Measurements from ENCODE around the gene LSAMP. TPM values are rescaled to one million over a fixed set of nuclear protein-coding genes. Genes with fewer than 3 reads are reported as not detected.
A peak's percentile ranks its signal among the peaks of the same experiment; 100 is the strongest.

LSAMP gene
- total and polyA plus RNA-seq, 9 of the 15 experiments (the other 6 are each of a cell fraction or from before 2014, with no cell fraction given) = 0.09 to 0.11 TPM; not detected in 7

DNA sequence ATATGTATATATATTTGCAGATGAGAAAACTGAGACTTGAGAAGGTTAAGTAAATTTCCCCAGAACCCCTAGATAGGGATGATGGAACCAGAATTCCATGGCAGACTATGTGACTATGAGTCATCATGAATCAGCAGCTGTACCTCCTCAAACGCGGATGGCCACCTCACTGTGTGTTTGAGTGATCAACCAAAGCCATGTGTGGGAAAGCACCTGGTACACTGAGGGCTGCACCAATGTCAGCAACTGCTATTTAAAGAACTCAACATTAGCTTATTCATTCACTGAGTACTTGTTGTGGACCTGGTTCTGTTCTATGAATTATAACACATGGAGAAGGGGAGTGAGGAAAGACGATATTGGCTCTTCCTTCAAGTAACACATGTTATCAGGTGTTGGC is 445.0 kb downstream of the LSAMP start (continued):
- TF ChIP-seq, protein P1, sequence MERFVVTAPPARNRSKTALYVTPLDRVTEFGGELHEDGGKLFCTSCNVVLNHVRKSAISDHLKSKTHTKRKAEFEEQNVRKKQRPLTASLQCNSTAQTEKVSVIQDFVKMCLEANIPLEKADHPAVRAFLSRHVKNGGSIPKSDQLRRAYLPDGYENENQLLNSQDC (CRISPR knock-in tag; IDR thresholded peaks at IDR 0.05) = no peak
- TF ChIP-seq ZNF408 (CRISPR knock-in tag; IDR thresholded peaks at IDR 0.05; ENCODE audit: low read depth) (no peak), MEF2D (tag; conservative IDR thresholded peaks at IDR 0.05; ENCODE audit: low read depth) (no peak), ATF7 (IDR thresholded peaks at IDR 0.05) (peak; percentile 47), MAFF (IDR thresholded peaks at IDR 0.05; ENCODE audit: low read length) (peak; percentile 60), ATF3 (IDR thresholded peaks at IDR 0.05) (peak; percentile 96), ATF3 (CRISPR knock-in tag; conservative IDR thresholded peaks at IDR 0.05) (peak; percentile 58; the same call in 1 of the 2 replicates), KAT8 (IDR thresholded peaks at IDR 0.05; ENCODE audit: low read depth) (no peak), JUNB (CRISPR knock-in tag; conservative IDR thresholded peaks at IDR 0.05) (peak; percentile 83; the same call in 1 of the 2 replicates), DPF2 (IDR thresholded peaks at IDR 0.05) (peak; percentile 75), SMARCC2 (IDR thresholded peaks at IDR 0.05; ENCODE audit: low read depth) (0 out of 2 replicates have a peak, but pooled peaks have one; percentile 65), ZBTB8A (IDR thresholded peaks at IDR 0.05; ENCODE audit: partially characterized antibody) (no peak), CTBP1 (IDR thresholded peaks at IDR 0.05; ENCODE audit: borderline replicate concordance) (0 out of 2 replicates have a peak, but pooled peaks have one; percentile 32), TEAD1 (CRISPR knock-in tag; IDR thresholded peaks at IDR 0.05) (0 out of 4 replicates have a peak, but pooled peaks of 1 of the 2 experiments have one; percentile 39), STAG1 (CRISPR knock-in tag; IDR thresholded peaks at IDR 0.05; ENCODE audit: borderline replicate concordance) (no peak)
- TF ChIP-seq, protein P2, sequence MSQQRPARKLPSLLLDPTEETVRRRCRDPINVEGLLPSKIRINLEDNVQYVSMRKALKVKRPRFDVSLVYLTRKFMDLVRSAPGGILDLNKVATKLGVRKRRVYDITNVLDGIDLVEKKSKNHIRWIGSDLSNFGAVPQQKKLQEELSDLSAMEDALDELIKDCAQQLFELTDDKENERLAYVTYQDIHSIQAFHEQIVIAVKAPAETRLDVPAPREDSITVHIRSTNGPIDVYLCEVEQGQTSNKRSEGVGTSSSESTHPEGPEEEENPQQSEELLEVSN (IDR thresholded peaks at IDR 0.05; ENCODE audit: borderline replicate concordance in 1 of 2, extremely low read depth in 1 of 2, insufficient read depth in 1 of 2, insufficient read length in 1 of 2, low read depth in 1 of 2, low read length in 1 of 2, poor library complexity in 1 of 2, severe bottlenecking in 1 of 2) = peak in 1 of 2 experiments; percentile 17
